HEK293 (cell line): ENCODE data around the gene ARID3A.

ENCODE experiments used
- YY1 ChIP-seq: fragments of 450-650 bp; formaldehyde crosslinking; IDR thresholded peaks from 2 replicates; pipeline ENCODE4 v1.5.1; 2018; ENCODE audit warnings: missing biosample characterization, missing genetic modification characterization
- ZBTB10 ChIP-seq: fragments of 450-650 bp; formaldehyde crosslinking; IDR thresholded peaks from 2 replicates; pipeline ENCODE4 v1.5.1; 2016; ENCODE audit warnings: missing biosample characterization, missing genetic modification characterization
- ZBTB21 ChIP-seq: fragments of 450-650 bp; formaldehyde crosslinking; IDR thresholded peaks from 2 replicates; pipeline ENCODE4 v1.5.1; 2017; ENCODE audit warnings: missing biosample characterization, missing genetic modification characterization
- ZNF121 ChIP-seq: fragments of 450-650 bp; formaldehyde crosslinking; IDR thresholded peaks from 2 replicates; pipeline ENCODE4 v1.5.1; 2016; ENCODE audit warnings: missing biosample characterization, missing genetic modification characterization
- ZNF324 ChIP-seq: fragments of 450-650 bp; formaldehyde crosslinking; IDR thresholded peaks from 2 replicates; pipeline ENCODE4 v1.5.1; 2016; ENCODE audit warnings: missing biosample characterization, missing genetic modification characterization
- ZNF621 ChIP-seq: fragments of 450-650 bp; formaldehyde crosslinking; IDR thresholded peaks from 2 replicates; pipeline ENCODE4 v1.5.1; 2017; ENCODE audit warnings: missing biosample characterization, missing genetic modification characterization
- ZNF701 ChIP-seq: fragments of 450-650 bp; formaldehyde crosslinking; IDR thresholded peaks from 2 replicates; pipeline ENCODE4 v1.5.1; 2016; ENCODE audit warnings: missing biosample characterization, missing genetic modification characterization
- ZNF777 ChIP-seq: fragments of 450-650 bp; formaldehyde crosslinking; IDR thresholded peaks from 2 replicates; pipeline ENCODE4 v1.5.1; 2017; ENCODE audit warnings: missing biosample characterization, missing genetic modification characterization, borderline replicate concordance
- ZSCAN30 ChIP-seq: fragments of 450-650 bp; IDR thresholded peaks from 2 replicates; pipeline ENCODE4 v1.5.1; 2018; ENCODE audit warnings: missing biosample characterization, mild to moderate bottlenecking, missing genetic modification characterization, moderate library complexity
- TF ChIP-seq, protein P1 (sequence below): fragments of 450-650 bp; formaldehyde crosslinking; IDR thresholded peaks from 2 replicates; pipeline ENCODE4 v1.5.1; 2016; ENCODE audit warnings: missing biosample characterization, missing genetic modification characterization
- TF ChIP-seq, protein P2 (sequence below): fragments of 450-650 bp; formaldehyde crosslinking; IDR thresholded peaks from 2 replicates; pipeline ENCODE4 v1.5.1; 2016; ENCODE audit warnings: missing biosample characterization, missing genetic modification characterization, low read depth

- TF ChIP-seq ZNF701, result no peak
- TF ChIP-seq, protein P1, sequence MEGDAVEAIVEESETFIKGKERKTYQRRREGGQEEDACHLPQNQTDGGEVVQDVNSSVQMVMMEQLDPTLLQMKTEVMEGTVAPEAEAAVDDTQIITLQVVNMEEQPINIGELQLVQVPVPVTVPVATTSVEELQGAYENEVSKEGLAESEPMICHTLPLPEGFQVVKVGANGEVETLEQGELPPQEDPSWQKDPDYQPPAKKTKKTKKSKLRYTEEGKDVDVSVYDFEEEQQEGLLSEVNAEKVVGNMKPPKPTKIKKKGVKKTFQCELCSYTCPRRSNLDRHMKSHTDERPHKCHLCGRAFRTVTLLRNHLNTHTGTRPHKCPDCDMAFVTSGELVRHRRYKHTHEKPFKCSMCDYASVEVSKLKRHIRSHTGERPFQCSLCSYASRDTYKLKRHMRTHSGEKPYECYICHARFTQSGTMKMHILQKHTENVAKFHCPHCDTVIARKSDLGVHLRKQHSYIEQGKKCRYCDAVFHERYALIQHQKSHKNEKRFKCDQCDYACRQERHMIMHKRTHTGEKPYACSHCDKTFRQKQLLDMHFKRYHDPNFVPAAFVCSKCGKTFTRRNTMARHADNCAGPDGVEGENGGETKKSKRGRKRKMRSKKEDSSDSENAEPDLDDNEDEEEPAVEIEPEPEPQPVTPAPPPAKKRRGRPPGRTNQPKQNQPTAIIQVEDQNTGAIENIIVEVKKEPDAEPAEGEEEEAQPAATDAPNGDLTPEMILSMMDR, result no peak
- no peak for TF ChIP-seq ZNF777 (tag by site-specific recombination)
- no peak for TF ChIP-seq ZBTB10 (tag by site-specific recombination)
- no peak for TF ChIP-seq YY1 (tag by site-specific recombination)
- TF ChIP-seq ZNF324 (tag by site-specific recombination), result no peak
- TF ChIP-seq ZBTB21 (tag by site-specific recombination), result no peak
- TF ChIP-seq, protein P2, sequence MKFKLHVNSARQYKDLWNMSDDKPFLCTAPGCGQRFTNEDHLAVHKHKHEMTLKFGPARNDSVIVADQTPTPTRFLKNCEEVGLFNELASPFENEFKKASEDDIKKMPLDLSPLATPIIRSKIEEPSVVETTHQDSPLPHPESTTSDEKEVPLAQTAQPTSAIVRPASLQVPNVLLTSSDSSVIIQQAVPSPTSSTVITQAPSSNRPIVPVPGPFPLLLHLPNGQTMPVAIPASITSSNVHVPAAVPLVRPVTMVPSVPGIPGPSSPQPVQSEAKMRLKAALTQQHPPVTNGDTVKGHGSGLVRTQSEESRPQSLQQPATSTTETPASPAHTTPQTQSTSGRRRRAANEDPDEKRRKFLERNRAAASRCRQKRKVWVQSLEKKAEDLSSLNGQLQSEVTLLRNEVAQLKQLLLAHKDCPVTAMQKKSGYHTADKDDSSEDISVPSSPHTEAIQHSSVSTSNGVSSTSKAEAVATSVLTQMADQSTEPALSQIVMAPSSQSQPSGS (tag by site-specific recombination), result no peak
- no peak for TF ChIP-seq ZNF121 (tag by site-specific recombination)
- no peak for TF ChIP-seq ZSCAN30 (tag by site-specific recombination)
- no peak for TF ChIP-seq ZNF621
Measured at GRCh38 chr19:906480-906879, 19.4 kb upstream of the ARID3A start.
